ENCODE data around the gene LTB4R.

The LTB4R gene

DNA sequence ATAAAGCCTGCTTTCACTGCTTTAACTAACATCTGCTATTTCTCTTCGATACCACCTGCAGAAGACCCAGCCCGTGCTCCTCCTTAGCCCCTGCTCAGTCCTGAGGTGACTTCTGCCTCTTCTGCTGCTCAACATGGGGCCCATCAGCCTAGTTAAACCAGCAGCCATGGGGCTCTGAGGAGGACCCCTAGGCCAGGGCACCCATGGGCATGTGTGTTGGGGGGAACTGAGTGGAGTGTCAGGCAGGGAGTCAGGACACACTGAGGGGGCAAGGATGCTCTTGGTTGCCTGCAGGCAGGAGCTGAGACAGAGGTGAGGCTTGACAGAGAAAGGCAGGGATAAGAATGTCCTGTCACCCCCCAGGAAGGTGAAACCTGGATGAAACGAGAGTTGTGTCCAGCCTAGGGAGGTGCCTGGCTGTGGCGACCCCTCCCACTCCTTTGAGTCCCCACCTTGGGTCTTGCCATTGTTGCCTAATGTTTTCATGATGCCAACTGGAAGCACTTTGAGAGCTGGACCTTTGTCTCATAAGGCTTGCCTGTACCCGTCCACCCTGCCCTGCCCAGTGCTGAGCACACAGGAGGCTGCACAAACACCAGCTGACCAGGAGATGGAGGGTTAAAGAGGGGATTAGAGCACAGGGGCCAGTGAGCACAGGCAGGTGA is 27.4 kb upstream of the LTB4R start:
- TF ChIP-seq, protein P1, sequence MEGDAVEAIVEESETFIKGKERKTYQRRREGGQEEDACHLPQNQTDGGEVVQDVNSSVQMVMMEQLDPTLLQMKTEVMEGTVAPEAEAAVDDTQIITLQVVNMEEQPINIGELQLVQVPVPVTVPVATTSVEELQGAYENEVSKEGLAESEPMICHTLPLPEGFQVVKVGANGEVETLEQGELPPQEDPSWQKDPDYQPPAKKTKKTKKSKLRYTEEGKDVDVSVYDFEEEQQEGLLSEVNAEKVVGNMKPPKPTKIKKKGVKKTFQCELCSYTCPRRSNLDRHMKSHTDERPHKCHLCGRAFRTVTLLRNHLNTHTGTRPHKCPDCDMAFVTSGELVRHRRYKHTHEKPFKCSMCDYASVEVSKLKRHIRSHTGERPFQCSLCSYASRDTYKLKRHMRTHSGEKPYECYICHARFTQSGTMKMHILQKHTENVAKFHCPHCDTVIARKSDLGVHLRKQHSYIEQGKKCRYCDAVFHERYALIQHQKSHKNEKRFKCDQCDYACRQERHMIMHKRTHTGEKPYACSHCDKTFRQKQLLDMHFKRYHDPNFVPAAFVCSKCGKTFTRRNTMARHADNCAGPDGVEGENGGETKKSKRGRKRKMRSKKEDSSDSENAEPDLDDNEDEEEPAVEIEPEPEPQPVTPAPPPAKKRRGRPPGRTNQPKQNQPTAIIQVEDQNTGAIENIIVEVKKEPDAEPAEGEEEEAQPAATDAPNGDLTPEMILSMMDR (conservative IDR thresholded peaks at IDR 0.05; ENCODE audit: low read depth, low read length) = no peak
- H3K4me3 ChIP-seq (ENCODE audit: low read length) = no peak overlapping the region
- no peak for DNase-seq (ENCODE audit: low read depth)

DNA sequence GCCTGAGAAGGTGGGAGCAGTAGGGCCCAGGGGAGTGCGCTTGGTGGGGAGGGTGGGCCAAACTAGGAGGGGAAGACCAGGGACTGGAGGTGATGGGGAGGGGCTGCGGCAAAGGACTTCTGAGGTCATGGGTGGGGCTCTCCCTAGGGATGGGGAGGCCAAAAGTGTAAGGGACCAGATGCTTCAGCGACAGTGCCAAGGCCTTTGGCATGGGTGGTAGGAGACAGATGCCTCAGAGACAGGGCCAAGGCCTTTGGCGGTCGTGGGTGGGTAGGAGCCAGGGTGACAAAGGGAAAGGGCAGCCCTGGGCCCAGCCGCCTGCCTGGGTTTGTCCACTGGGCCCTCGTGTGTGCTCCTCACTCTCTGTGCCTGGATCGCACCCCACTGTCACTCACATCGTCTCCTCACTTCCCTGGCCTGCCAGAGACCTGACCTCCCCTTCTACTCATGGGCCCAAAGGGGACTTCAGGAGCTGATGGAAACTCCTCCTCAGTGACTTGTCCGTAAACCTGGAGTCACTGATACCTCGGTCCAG is 26.7 kb upstream of the LTB4R start:
- DNase-seq (ENCODE audit: low read depth) = no peak
- H3K4me3 ChIP-seq (ENCODE audit: low read length) = no peak overlapping the region
- TF ChIP-seq, protein P1 (conservative IDR thresholded peaks at IDR 0.05; ENCODE audit: low read depth, low read length) = no peak

DNA sequence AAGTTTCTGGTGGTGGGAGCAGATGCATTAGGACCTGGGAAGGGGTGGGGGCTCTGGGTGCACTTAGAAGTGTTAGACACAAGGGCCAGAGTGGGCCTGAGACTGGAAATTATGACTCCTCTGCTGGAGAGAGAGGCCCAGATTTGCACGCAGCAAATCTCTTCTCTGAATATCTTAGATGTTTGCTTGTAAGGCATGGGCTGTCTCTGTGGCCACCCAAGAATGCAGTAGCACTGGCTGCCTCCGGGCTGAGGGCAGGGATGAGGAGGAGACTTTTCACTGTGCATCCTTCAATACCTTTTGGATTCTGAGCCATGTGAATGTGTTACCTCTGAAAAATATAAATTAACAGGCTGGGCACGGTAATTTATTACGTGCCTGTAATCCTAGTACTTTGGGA is 26.0 kb upstream of the LTB4R start:
- no peak overlapping the region for H3K4me3 ChIP-seq (ENCODE audit: low read length)
- no peak for DNase-seq (ENCODE audit: low read depth)
- TF ChIP-seq, protein P1 (conservative IDR thresholded peaks at IDR 0.05; ENCODE audit: low read depth, low read length) = no peak

DNA sequence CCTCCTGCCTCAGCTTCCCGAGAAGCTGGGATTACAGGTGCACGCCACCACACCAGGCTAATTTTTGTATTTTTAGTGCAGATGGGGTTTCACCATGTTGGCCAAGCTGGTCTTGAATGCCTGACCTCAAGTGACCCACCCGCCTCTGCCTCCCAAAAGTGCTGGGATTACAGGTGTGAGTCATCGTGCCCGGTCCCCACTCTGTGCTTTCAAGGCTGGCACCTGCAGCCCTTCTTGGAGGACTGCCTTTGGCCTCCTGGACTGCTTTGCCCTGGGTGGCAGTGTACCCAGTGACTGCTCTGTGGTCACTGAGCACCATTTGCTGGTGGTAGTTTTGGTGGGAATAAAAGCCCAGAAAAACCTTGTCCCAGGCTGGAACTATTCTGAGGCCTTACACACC is 24.3 kb upstream of the LTB4R start:
- TF ChIP-seq, protein P1 (conservative IDR thresholded peaks at IDR 0.05; ENCODE audit: low read depth, low read length) = no peak
- DNase-seq (ENCODE audit: low read depth) = no peak
- no peak overlapping the region for H3K4me3 ChIP-seq (ENCODE audit: low read length)

DNA sequence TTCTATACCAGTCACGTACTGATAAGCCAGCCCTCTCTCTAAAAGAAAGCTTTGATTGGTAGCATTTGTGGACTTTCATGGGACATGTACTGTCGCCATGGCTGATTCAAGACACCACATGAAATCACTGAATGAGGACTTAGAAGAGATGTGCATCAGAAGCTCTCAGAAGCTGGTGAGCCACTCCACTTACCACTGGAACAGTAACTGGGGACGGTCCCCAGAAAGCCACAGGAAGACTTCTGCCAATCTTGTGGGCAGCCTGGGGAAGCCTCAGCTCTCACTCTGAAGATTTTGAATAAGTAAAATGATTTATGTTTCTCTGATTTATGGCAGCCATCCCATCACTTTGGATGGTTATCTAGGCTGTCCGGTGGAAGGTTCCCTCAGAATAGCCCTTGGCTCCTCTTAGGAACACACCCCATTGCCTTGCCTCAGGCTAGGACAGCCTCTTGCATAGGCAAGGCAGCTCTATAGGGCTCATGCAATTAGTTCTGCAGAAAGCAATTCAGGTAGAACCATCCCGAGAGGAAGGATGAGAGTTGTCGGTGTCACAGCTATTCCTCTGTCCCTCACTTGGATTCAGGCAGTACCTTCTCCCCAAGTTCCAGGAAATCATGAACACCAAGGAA is 21.5 kb upstream of the LTB4R start:
- no peak overlapping the region for H3K4me3 ChIP-seq (ENCODE audit: low read length)
- TF ChIP-seq, protein P1 (conservative IDR thresholded peaks at IDR 0.05; ENCODE audit: low read depth, low read length) = no peak
- DNase-seq (ENCODE audit: low read depth) = no peak

DNA sequence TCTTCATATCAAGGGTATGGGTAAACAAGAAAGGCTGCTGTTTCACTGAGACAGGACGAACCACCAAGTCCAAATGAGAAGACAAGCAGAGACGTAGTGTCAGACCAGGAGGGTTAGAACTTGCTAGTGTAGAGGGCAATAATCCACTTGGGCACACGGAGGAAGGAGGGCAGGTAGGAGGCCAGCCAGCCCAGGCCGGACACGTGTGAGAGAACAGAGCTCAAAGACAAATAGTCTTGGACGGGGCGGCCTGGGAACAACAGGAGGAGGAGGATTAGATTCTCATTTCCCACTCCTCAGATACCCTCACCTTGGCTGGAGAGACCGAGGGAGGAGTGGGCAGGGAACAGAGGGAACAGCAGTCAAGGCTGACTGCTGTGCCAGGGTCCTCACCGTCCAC is 20.6 kb upstream of the LTB4R start:
- no peak for DNase-seq (ENCODE audit: low read depth)
- TF ChIP-seq, protein P1 (conservative IDR thresholded peaks at IDR 0.05; ENCODE audit: low read depth, low read length) = no peak

More for the DNA sequence above, 20.6 kb upstream of the LTB4R start:
- H3K4me3 ChIP-seq (ENCODE audit: low read length) = no peak overlapping the region

All from retinal pigment epithelial cell (primary cell).